GM10248 (cell line): ENCODE data around the gene P2RY2.

Experiments used
- CTCF ChIA-PET: fragments of 300-600 bp; sonication (Branson Sonifier 250); formaldehyde crosslinking; extraction: SDS; loops from one replicate; lab custom pipeline; 2021; ENCODE audit warnings: antibody characterized with exemption; lab: Yijun Ruan, JAX
- POLR2A ChIA-PET: fragments of 350-650 bp; sonication (Branson Sonifier 250); formaldehyde crosslinking; extraction: SDS; loops from one replicate; lab custom pipeline; 2020; ENCODE audit warnings: antibody characterized with exemption; lab: Yijun Ruan, JAX
- DNase-seq: peaks from one replicate; pipeline ENCODE4 v3.0.0; 2012; ENCODE audit errors: extremely low spot score
- CTCF ChIP-seq: IDR thresholded peaks from 2 replicates; pipeline ENCODE4 v1.5.1; 2012; ENCODE audit warnings: mild to moderate bottlenecking, low read depth; ENCODE audit errors: extremely low read depth, missing control alignments, control extremely low read depth

P2RY2 gene

DNA sequence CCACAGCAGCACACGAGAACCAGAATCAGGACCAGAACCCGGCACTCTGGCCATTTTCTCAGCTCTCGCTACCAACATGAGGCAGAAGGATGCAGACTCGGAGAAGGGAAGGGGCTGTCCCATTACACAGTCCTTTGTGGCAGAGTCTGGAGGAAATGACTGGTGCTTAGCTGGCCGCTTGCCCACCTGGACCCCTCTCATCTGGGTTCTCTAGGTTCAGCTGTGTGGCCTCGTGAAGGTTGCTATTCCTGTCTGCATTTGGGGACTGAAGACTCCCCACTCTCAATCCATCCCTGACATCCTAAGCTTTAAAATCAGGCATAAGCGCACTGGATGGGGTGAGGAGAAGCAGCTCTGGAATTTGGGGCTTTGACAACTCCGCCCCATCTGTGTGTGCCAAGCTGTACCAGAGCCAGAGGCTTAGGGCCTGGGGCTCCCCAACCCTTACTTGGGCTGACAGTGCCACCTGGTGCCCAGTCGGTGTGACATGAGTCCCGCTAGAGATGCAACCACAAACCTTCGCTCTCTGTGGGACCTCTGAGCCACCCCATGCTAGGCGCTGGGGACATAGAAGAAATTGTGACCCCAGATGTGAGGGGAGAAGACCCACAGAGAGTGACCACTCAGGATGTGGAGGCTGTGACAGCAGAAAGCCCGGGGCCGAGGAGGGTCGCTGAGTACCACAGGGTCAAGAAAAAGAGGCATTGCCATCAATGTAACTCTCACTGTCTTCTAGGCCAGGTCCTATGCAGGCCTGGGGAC lies 40.1 kb upstream of the P2RY2 start:
- ChIA-PET CTCF (interaction anchor here (0.6 to 8.1 kb wide), 77 partner anchors 12 to 591 kb away, joined by 3 to 204 read pairs (median 4); partner anchors contain the start of genes ARHGEF17, FCHSD2, P2RY6 and STARD10), POLR2A (interaction anchor here (1.0 to 1.3 kb wide), 2 partner anchors 337 to 365 kb away, joined by 3 read pairs; no protein-coding TSS in a partner anchor)
- peak; percentile 90 for DNase-seq
- peak; percentile 81 for TF ChIP-seq CTCF

- DNase-seq, result no peak
- no peak for TF ChIP-seq CTCF
- CTCF ChIA-PET, result interaction anchor here (0.8 to 8.1 kb wide), 42 partner anchors 11 to 495 kb away, joined by 3 to 204 read pairs (median 6); partner anchors contain the start of genes FCHSD2 and STARD10
- POLR2A ChIA-PET, result no interaction called here
These were observed 39.4 kb upstream of the P2RY2 start for GRCh38 chr11:73178681-73179080.

- CTCF ChIA-PET, result interaction anchor here (0.6 to 7.8 kb wide), 9 partner anchors 11 to 352 kb away, joined by 3 to 90 read pairs (median 4); no protein-coding TSS in a partner anchor
- DNase-seq, result no peak
- no peak for TF ChIP-seq CTCF
- POLR2A ChIA-PET, result no interaction called here
These were observed 35.2 kb upstream of the P2RY2 start for GRCh38 chr11:73182824-73183321.

GRCh38 chr11:73184953-73185671 lies 33.0 kb upstream of the P2RY2 start:
- DNase-seq, result peak; percentile 72
- TF ChIP-seq CTCF, result peak; percentile 95
- ChIA-PET CTCF (interaction anchor here (0.6 to 9.4 kb wide), 42 partner anchors 6 to 564 kb away, joined by 3 to 90 read pairs (median 4); no protein-coding TSS in a partner anchor), POLR2A (interaction anchor here (1.0 kb wide), 1 partner anchor 141 kb away, joined by 3 read pairs; no protein-coding TSS in a partner anchor)

- POLR2A ChIA-PET, result interaction anchor here (1.0 kb wide), 1 partner anchor 140 kb away, joined by 3 read pairs; no protein-coding TSS in a partner anchor
- TF ChIP-seq CTCF, result no peak
- CTCF ChIA-PET, result interaction anchor here (0.6 to 9.4 kb wide), 38 partner anchors 7 to 565 kb away, joined by 3 to 90 read pairs (median 4); no protein-coding TSS in a partner anchor
- DNase-seq, result no peak
These were observed 32.3 kb upstream of the P2RY2 start for GRCh38 chr11:73185680-73186293.
